Body of pancreas (tissue), 4 donors: ENCODE results near the gene RNF181. TPM values are rescaled to one million over a fixed set of nuclear protein-coding genes. Genes with fewer than 3 reads are reported as not detected.

Experiments used
- ATAC-seq: fragments of 150-250 bp; one replicate; pipeline ENCODE4 v1.9.1; 2016
- DNase-seq, 4 donors: peaks; one replicate each; pipeline ENCODE4 v3.0.0-alpha.2; 2019
- H3K27ac ChIP-seq, 4 donors: fragments of 200-600 bp; sonication (generic); 1 replicate in 3 of 4; 2 replicates in 1 of 4; pipeline versions ENCODE4 v1.5.1 to v1.6.1; 2016 to 2019; ENCODE audit warnings: mild to moderate bottlenecking in 1 of 4, mixed read lengths in 1 of 4, moderate library complexity in 1 of 4
- H3K27me3 ChIP-seq, 2 donors: fragments of 200-600 bp; sonication (generic); one replicate each; pipeline ENCODE4 v1.6.0; 2016; ENCODE audit warnings: mild to moderate bottlenecking in 1 of 2
- H3K36me3 ChIP-seq, 2 donors: fragments of 200-600 bp; sonication (generic); replicated peaks in 1 of 2; 2 replicates each; pipeline ENCODE4 v1.5.1; 2016; ENCODE audit warnings: low read depth in 2 of 2; ENCODE audit not compliant: insufficient read depth in 1 of 2
- H3K4me1 ChIP-seq: fragments of 200-600 bp; sonication (generic); one replicate; pipeline ENCODE4 v1.6.0; 2016
- H3K4me3 ChIP-seq, 2 donors: fragments of 200-600 bp; sonication (generic); 1 replicate in 1 of 2; 2 replicates in 1 of 2; pipeline ENCODE4 v1.5.1; 2016 to 2019
- H3K9me3 ChIP-seq, 3 donors: fragments of 200-600 bp; sonication (generic); 1 replicate in 2 of 3; 2 replicates in 1 of 3; pipeline ENCODE4 v1.5.1; 2016
- POLR2A ChIP-seq, 3 donors: fragments of 450-650 bp; IDR thresholded peaks; one replicate each; pipeline ENCODE4 v1.6.1; 2016; ENCODE audit warnings: antibody characterized with exemption in 3 of 3, mild to moderate bottlenecking in 2 of 3
- WGBS, 2 donors: methylation state at CpG; one replicate each; pipeline ENCODE4 v1.1.5; 2017; 5-methylcytosine and 5-hydroxymethylcytosine counted together
- intact Hi-C: fragments of 100-400 bp; cut with DNase I; formaldehyde crosslinking; loops from one replicate; pipeline ENCODE4 v1.15.1; 2023
- total RNA-seq, 2 donors: library from RNA; depleted of rRNA; stranded (reverse); fragments of >200 nt; gene quantifications; one replicate each; pipeline ENCODE4 v1.1.0, GENCODE V29; 2016
- TF ChIP-seq, protein P1 (sequence below), 7 experiments: fragments of 450-650 bp in 4 of 7; fragments of 200-600 bp in 3 of 7; sonication (generic) in 3 of 7; IDR thresholded peaks; one replicate each; pipeline ENCODE4 v1.5.1; 2016 to 2019; ENCODE audit warnings: antibody characterized with exemption in 7 of 7

RNF181 gene
- total RNA-seq, 2 donors from 2014 or later: 54.4 to 89.5 TPM

DNA sequence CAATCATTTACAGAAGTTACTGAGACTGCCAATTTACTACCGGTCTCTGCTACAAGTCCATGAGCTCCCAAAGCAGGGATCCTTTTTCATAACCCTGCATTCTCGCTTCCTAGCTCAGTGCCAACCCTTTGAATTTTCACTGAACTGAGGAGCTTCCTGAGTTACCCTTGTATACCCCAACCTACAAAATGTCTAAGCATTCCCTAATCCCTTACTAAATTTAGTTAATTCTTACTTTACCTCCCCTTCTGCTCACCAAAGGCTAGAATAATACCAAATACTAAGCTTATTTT, 47.0 kb upstream of the RNF181 start:
- Histone ChIP-seq H3K4me3 (no peak overlapping the region), H3K36me3 (peaks cover 9 to 21% of the 10 kb centered on the region in 2 donors), H3K4me1 (peaks cover 42% of the 10 kb centered on the region), H3K27ac (peak overlapping the region in 3 of 4 donors; percentile 6 to 99 (median 72)), H3K27me3 (no peaks in the 10 kb centered on the region), H3K9me3 (no peaks in the 10 kb centered on the region)
- intact Hi-C loops: no loop called here
- DNase-seq (no peak), ATAC-seq (no peak)
- 35 to 47% methylated on average over 2 of the region's 2 CpGs for WGBS, 2 donors
- TF ChIP-seq, protein P1, sequence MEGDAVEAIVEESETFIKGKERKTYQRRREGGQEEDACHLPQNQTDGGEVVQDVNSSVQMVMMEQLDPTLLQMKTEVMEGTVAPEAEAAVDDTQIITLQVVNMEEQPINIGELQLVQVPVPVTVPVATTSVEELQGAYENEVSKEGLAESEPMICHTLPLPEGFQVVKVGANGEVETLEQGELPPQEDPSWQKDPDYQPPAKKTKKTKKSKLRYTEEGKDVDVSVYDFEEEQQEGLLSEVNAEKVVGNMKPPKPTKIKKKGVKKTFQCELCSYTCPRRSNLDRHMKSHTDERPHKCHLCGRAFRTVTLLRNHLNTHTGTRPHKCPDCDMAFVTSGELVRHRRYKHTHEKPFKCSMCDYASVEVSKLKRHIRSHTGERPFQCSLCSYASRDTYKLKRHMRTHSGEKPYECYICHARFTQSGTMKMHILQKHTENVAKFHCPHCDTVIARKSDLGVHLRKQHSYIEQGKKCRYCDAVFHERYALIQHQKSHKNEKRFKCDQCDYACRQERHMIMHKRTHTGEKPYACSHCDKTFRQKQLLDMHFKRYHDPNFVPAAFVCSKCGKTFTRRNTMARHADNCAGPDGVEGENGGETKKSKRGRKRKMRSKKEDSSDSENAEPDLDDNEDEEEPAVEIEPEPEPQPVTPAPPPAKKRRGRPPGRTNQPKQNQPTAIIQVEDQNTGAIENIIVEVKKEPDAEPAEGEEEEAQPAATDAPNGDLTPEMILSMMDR (IDR thresholded peaks at IDR 0.05): no peak
- TF ChIP-seq POLR2A (IDR thresholded peaks at IDR 0.05): no peak

DNA sequence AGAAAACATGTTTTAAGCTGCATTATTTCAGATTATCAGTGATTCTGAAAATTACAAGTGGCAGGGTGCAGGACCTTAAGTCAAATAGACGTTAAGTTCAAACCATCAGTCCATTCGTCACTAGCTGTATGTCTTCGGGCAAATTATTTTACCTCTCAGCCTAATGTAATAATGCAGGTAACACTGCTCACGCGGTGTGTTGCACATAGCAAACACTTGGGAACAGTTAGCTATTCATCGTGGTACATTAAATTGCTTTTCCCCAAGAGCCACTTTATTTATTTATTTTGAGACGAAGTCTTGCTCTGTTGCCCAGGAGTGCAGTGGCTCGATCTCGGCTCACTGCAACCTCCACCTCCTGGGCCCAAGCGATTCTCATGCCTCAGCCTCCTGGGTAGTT, 46.5 kb upstream of the RNF181 start:
- no peak for DNase-seq
- Histone ChIP-seq H3K4me3 (no peak overlapping the region), H3K36me3 (peaks cover 8 to 19% of the 10 kb centered on the region in 2 donors), H3K27ac (peak overlapping the region in 2 of 4 donors; percentile 6 to 72), H3K4me1 (peaks cover 36% of the 10 kb centered on the region), H3K9me3 (no peaks in the 10 kb centered on the region), H3K27me3 (no peaks in the 10 kb centered on the region)
- intact Hi-C loops: no loop called here
- ATAC-seq: no peak
- TF ChIP-seq, protein P1 (IDR thresholded peaks at IDR 0.05): no peak
- no peak for TF ChIP-seq POLR2A (IDR thresholded peaks at IDR 0.05)
- 79% methylated on average over 10 of the region's 10 CpGs for WGBS, 2 donors

DNA sequence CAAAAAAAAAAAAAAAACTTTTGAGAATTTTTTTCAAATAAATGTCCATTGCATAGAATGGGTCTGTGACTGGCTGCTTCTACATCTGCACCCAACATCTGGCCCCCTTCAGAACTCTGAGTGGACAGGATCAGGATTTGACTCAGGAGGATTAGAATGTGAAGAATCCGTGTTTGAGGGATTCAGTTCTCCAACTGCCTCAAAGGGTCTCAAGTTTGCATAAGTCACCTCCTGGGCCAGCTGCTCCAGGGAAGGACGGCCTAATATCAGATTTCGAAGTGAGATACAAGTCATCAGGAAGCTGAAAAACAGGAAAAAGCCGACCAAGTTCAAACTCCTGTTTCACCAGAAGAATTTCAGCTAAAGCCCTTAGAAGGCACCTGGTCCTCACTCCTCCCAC, 45.7 kb upstream of the RNF181 start:
- Histone ChIP-seq H3K4me1 (peaks cover 29% of the 10 kb centered on the region), H3K9me3 (no peaks in the 10 kb centered on the region), H3K27me3 (no peaks in the 10 kb centered on the region), H3K36me3 (peaks cover 1 to 17% of the 10 kb centered on the region in 2 donors), H3K27ac (peak overlapping the region in 3 of 4 donors; percentile 2 to 72 (median 40)), H3K4me3 (no peak overlapping the region)
- TF ChIP-seq, protein P1 (IDR thresholded peaks at IDR 0.05): no peak
- TF ChIP-seq POLR2A (IDR thresholded peaks at IDR 0.05): no peak
- intact Hi-C loops: loop anchor here (5.0 to 10.0 kb wide), 2 partner anchors 55 to 128 kb away; partner anchors contain the start of gene TMEM150A
- ATAC-seq: no peak
- no peak for DNase-seq
- WGBS, 2 donors: 40 to 45% methylated on average over 4 of the region's 4 CpGs

DNA sequence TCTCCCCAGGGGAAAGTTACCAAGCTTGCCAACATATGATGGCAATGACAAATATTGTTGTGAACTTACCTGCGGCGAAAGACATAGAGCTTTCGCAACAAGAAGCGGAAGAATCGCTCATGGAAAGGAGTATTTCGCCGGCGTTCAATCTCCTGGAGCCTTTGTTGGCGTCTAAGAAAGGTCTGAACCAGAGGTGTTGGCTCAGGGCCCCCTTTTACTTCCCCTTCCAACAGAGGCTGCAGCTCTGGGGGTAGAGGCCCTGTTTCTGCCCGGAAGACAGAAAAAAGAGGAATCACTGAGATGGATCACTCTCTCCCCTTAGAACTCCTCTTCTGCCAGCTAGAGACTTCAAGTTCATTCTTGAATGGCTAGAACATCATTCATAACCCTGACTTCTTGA, 45.1 kb upstream of the RNF181 start:
- DNase-seq (peak in 1 of 4 donors; percentile 35), ATAC-seq (no peak)
- Histone ChIP-seq H3K9me3 (no peaks in the 10 kb centered on the region), H3K4me3 (no peak overlapping the region), H3K36me3 (peaks cover 0 to 21% of the 10 kb centered on the region in 2 donors), H3K27me3 (no peaks in the 10 kb centered on the region), H3K27ac (peak overlapping the region in 2 of 4 donors; percentile 40 to 72), H3K4me1 (peaks cover 23% of the 10 kb centered on the region)
- intact Hi-C loops: loop anchor here (5.0 to 10.0 kb wide), 2 partner anchors 54 to 128 kb away; partner anchors contain the start of gene TMEM150A
- TF ChIP-seq, protein P1 (IDR thresholded peaks at IDR 0.05): no peak
- TF ChIP-seq POLR2A (IDR thresholded peaks at IDR 0.05): no peak
- WGBS, 2 donors: 74 to 78% methylated on average over 10 of the region's 10 CpGs
